GM12878 (cell line): ENCODE measurements around the gene HNRNPM. TPM values are rescaled to one million over a fixed set of nuclear protein-coding genes. Genes with fewer than 3 reads are reported as not detected.

Source experiments
- ATAC-seq: fragments of 200-7000 bp; cut with Tn5 transposase; 3 replicates; pipeline ENCODE4 v1.9.1; 2020; ENCODE audit warnings: mild to moderate bottlenecking, moderate library complexity
- BruUV-seq: library from RNA; stranded (reverse); fragments of 400-500 nt; replicated peaks from 2 replicates; lab custom pipeline; 2021; lab: Mats Ljungman, UMichigan
- CTCF ChIA-PET: fragments of 300-600 bp; sonication (Branson Sonifier 250); formaldehyde crosslinking; extraction: SDS; loops from one replicate; lab custom pipeline; 2021; ENCODE audit warnings: inconsistent platforms; lab: Yijun Ruan, JAX
- POLR2A ChIA-PET: fragments of 350-600 bp; formaldehyde crosslinking; extraction: SDS; loops from one replicate; lab custom pipeline; 2021; ENCODE audit warnings: inconsistent platforms; lab: Charles Lee
- RAD21 ChIA-PET: fragments of 300-600 bp; sonication (Branson Sonifier 250); formaldehyde crosslinking; loops from one replicate; lab custom pipeline; 2023; ENCODE audit warnings: antibody characterized with exemption; ENCODE audit not compliant: unreplicated experiment; lab: Charles Lee
- SMC1A ChIA-PET: fragments of 300-600 bp; sonication (Branson Sonifier 250); formaldehyde crosslinking; loops from one replicate; lab custom pipeline; 2023; ENCODE audit not compliant: unreplicated experiment, uncharacterized antibody; lab: Charles Lee
- DNase-seq: peaks from one replicate; pipeline ENCODE4 v3.0.0-alpha.2; 2011; ENCODE audit warnings: low read depth, low spot score
- FAIRE-seq: peaks from 3 replicates; lab custom pipeline; 2011; peaks lifted over from hg19 to GRCh38; lab: Jason Lieb, UNC
- H2AFZ ChIP-seq: 2 replicates; pipeline ENCODE4 v1.6.0; 2011; ENCODE audit warnings: low read depth, low read length, control low read depth; ENCODE audit not compliant: control insufficient read depth
- H3K27ac ChIP-seq: 2 replicates; pipeline ENCODE4 v1.5.1; 2011; ENCODE audit warnings: control low read depth; ENCODE audit not compliant: control insufficient read depth, insufficient read depth
- H3K27me3 ChIP-seq, 2 experiments: replicated peaks in 1 of 2; 2 replicates each; pipeline versions ENCODE4 v1.6.0 to v1.6.1; 2011; ENCODE audit warnings: low read length in 1 of 2; ENCODE audit not compliant: control insufficient read depth in 2 of 2, insufficient read depth in 2 of 2
- H3K36me3 ChIP-seq, 2 experiments: 2 replicates each; pipeline ENCODE4 v1.5.1; 2011; ENCODE audit warnings: low read length in 1 of 2; ENCODE audit not compliant: control insufficient read depth in 2 of 2, insufficient read depth in 2 of 2
- H3K4me1 ChIP-seq: 2 replicates; pipeline ENCODE4 v1.6.1; 2011; ENCODE audit warnings: mild to moderate bottlenecking, low read length, moderate library complexity, mixed read lengths; ENCODE audit not compliant: control insufficient read depth, insufficient read depth
- H3K4me2 ChIP-seq: 2 replicates; pipeline ENCODE4 v1.6.0; 2011; ENCODE audit warnings: control low read depth; ENCODE audit not compliant: control insufficient read depth, insufficient read depth
- H3K4me3 ChIP-seq: fragments of 200-600 bp; sonication (generic); 2 replicates; pipeline ENCODE4 v1.5.1; 2016
- H3K79me2 ChIP-seq: 2 replicates; pipeline ENCODE4 v1.6.0; 2011; ENCODE audit warnings: low read length; ENCODE audit not compliant: control insufficient read depth, insufficient read depth
- H3K9ac ChIP-seq: 2 replicates; pipeline ENCODE4 v1.8.0; 2011; ENCODE audit warnings: low read length, control low read depth, mixed read lengths; ENCODE audit not compliant: control insufficient read depth, insufficient read depth
- H3K9me3 ChIP-seq: replicated peaks from 3 replicates; pipeline ENCODE4 v1.5.1; 2011; ENCODE audit warnings: mild to moderate bottlenecking, low read length; ENCODE audit not compliant: control insufficient read depth, insufficient read depth
- H4K20me1 ChIP-seq: 2 replicates; pipeline ENCODE4 v1.6.0; 2011; ENCODE audit not compliant: control insufficient read depth, insufficient read depth
- EZH2 ChIP-seq: IDR thresholded peaks from 2 replicates; pipeline ENCODE4 v1.6.1; 2012; ENCODE audit warnings: low read depth, mild to moderate bottlenecking, control low read depth, inconsistent platforms, low read length, borderline replicate concordance; ENCODE audit not compliant: control insufficient read depth
- NBN ChIP-seq: fragments of 450-650 bp; IDR thresholded peaks from 2 replicates; pipeline ENCODE4 v1.6.1; 2016
- SMARCA5 ChIP-seq: fragments of 450-650 bp; IDR thresholded peaks from 2 replicates; pipeline ENCODE4 v1.6.1; 2017; ENCODE audit warnings: mild to moderate bottlenecking
- WGBS: methylation state at CpG from one replicate; pipeline ENCODE4 v1.1.6; 2016; ENCODE audit warnings: low lambda C conversion rate; ENCODE audit not compliant: insufficient replicate concordance, insufficient coverage; ENCODE audit errors: missing lambda C conversion rate; 5-methylcytosine and 5-hydroxymethylcytosine counted together
- in situ Hi-C: fragments of 300-500 bp; cut with MboI; formaldehyde crosslinking; loops from 9 replicates; pipeline ENCODE4 v1.14.3; 2018; ENCODE audit warnings: mixed read lengths
- intact Hi-C: fragments of 100-400 bp; cut with micrococcal nuclease; formaldehyde crosslinking; loops from one replicate; pipeline ENCODE4 v1.14.2; 2022; ENCODE audit not compliant: unreplicated experiment
- polyA plus RNA-seq, 11 experiments: library from polyadenylated mRNA; depleted of rRNA in 4 of 11; unstranded in 6 of 11; stranded (reverse) in 5 of 11; fragments of >200 nt; fragmentation: Nextera tagmentation in 4 of 11; fragmentation: Illumina TruSeq in 1 of 11; extraction: Ambion mirVana in 4 of 11; extraction: Trizol in 1 of 11; gene quantifications; 1 replicate in 1 of 11; 2 replicates in 10 of 11; pipeline versions ENCODE4 v1.2.1 to v1.2.3, GENCODE V29; 2011 to 2016; ENCODE audit warnings: inconsistent platforms in 2 of 11, missing spikeins in 2 of 11, low read depth in 1 of 11
- total RNA-seq, 4 experiments: library from RNA; depleted of rRNA in 3 of 4; stranded (reverse); fragments of >200 nt in 3 of 4; fragmentation: Illumina TruSeq in 1 of 4; extraction: Trizol in 1 of 4; gene quantifications; 2 replicates each; pipeline versions ENCODE4 v1.2.1 to v1.2.3, GENCODE V29; 2013 to 2021

Gene HNRNPM
- total and polyA plus RNA-seq, 10 of the 15 experiments (the other 5 are each of a cell fraction or from before 2014, with no cell fraction given), result 14.3 to 415 (median 198) TPM

DNA sequence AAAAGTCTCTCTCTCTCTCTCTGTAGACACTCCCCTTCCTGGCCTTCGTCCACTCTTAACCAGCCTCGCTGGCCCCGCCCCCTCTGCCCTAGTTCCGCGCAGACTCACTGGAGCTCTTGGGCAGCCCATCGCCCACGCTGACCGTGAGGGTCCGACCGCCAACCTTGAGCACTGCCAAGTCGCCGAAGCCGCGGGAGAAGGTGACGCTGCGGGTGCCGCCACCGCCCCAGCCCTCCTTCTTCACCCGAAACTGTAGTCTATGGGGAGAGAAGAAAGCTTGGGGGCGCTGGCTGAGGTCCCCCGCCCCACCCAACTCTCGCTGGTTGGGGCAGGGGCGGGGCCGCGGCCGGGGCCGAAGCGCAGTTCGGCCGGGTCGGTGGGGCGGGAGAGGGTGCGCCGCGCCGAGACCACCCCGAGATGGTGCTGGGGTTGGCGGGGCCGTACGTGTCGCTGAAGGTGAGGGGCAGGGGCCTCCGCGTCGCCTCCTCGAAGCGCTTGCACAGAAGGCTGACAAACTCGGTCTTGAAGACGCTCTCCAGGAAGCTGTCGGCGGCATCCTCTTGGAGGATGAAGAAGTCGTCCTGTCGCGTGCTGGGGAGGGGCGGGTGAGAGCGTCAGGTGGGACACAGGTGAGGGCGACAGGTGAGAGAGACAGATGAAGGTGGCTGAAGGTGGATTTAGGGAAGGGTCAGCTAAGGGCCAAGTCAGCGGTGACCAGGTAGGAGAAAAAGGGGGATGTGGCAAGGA is 81.7 kb downstream of the HNRNPM start:
- in situ Hi-C loops, result no loop called here
- BruUV-seq, result no TSS peak
- CTCF ChIA-PET, result no interaction called here

DNA sequence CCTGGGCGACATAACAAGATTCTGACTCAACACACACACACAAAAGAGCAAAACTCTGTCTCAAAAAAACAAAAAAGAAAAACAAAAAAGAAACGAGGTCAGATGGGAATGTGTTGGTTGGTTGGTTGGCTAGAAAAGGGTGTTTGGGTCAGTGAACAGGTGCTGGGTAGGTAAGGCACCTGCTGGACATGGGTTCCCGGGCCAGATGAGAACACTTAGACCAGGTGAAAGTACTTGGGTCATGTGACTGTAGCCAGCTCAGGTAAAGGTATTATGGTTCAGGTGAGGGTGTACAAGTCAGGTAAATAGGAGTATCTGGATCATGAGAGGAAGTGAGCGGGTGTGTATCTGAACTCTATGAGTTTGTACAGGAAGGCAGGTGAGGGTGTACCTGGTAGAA is 83.7 kb downstream of the HNRNPM start:
- Histone ChIP-seq H3K4me3 (no peak overlapping the region), H3K9ac (no peak overlapping the region), H3K27ac (no peak overlapping the region), H2AFZ (no peak overlapping the region), H3K79me2 (no peaks in the 10 kb centered on the region), H4K20me1 (no peaks in the 10 kb centered on the region), H3K4me2 (no peak overlapping the region), H3K27me3 (no peaks in the 10 kb centered on the region), H3K36me3 (no peaks in the 10 kb centered on the region), H3K9me3 (no peaks in the 10 kb centered on the region; the same call in 2 of the 3 replicates), H3K4me1 (no peaks in the 10 kb centered on the region)
- DNase-seq (no peak), ATAC-seq (no peak), FAIRE-seq (no peak)
- in situ Hi-C loops, result no loop called here
- TF ChIP-seq NBN, result no peak
- no peak for TF ChIP-seq SMARCA5
- WGBS, result 73% methylated on average over 4 of the region's 4 CpGs
- ChIA-PET POLR2A (no interaction called here), CTCF (no interaction called here), RAD21 (no interaction called here), SMC1A (no interaction called here)
- no TSS peak for BruUV-seq
- intact Hi-C loops, result no loop called here

More for the DNA sequence above, 81.7 kb downstream of the HNRNPM start:
- H3K4me1 ChIP-seq, result no peaks in the 10 kb centered on the region
- intact Hi-C loops, result no loop called here
- POLR2A ChIA-PET, result no interaction called here
- H2AFZ ChIP-seq, result no peak overlapping the region
- TF ChIP-seq EZH2, result no peak
- TF ChIP-seq, all 136 proteins: peak for 0
- H3K36me3 ChIP-seq, result peaks cover 0 to 2% of the 10 kb centered on the region in 2 experiments; a peak in 1 of 4 replicates
- FAIRE-seq, result no peak
- H3K9me3 ChIP-seq, result no peaks in the 10 kb centered on the region; the same call in 2 of the 3 replicates
- SMC1A ChIA-PET, result no interaction called here
- DNase-seq, result no peak
- 82% methylated on average over 47 of the region's 57 CpGs for WGBS
- H3K4me3 ChIP-seq, result no peak overlapping the region
- H3K27me3 ChIP-seq, result no peaks in the 10 kb centered on the region
- RAD21 ChIA-PET, result no interaction called here
- no peak overlapping the region for H3K27ac ChIP-seq
- H3K79me2 ChIP-seq, result no peaks in the 10 kb centered on the region
- no peaks in the 10 kb centered on the region for H4K20me1 ChIP-seq
- no peak overlapping the region for H3K4me2 ChIP-seq
- no peak overlapping the region for H3K9ac ChIP-seq
- ATAC-seq, result no peak
